Brain microvascular endothelial cell (primary cell): Measurements from ENCODE around the gene ZNF747.
"Not testable (repeated sequence)": the region's sequence is repeated elsewhere in the genome, so short reads cannot be mapped to it uniquely, and the experiment has no call there.

Source experiments
- DNase-seq: peaks from one replicate; pipeline ENCODE4 v3.0.0-alpha.2; 2020
- H3K27ac ChIP-seq: fragments of 250-450 bp; sonication (Bioruptor Pico); 2 replicates; pipeline ENCODE4 v1.5.1; 2020; ENCODE audit warnings: mild to moderate bottlenecking, moderate library complexity
- H3K27me3 ChIP-seq: fragments of 250-450 bp; sonication (Bioruptor Pico); replicated peaks from 2 replicates; pipeline ENCODE4 v1.5.1; 2020; ENCODE audit warnings: mild to moderate bottlenecking
- H3K36me3 ChIP-seq: fragments of 250-450 bp; sonication (Bioruptor Pico); replicated peaks from 2 replicates; pipeline ENCODE4 v1.5.1; 2020; ENCODE audit warnings: mild to moderate bottlenecking
- H3K4me3 ChIP-seq: 2 replicates; pipeline ENCODE4 v1.5.1; 2011; ENCODE audit warnings: low read depth, mild to moderate bottlenecking, control low read depth, low read length, moderate library complexity
- CTCF ChIP-seq: IDR thresholded peaks from 2 replicates; pipeline ENCODE4 v1.5.1; 2011; ENCODE audit warnings: low read depth, mild to moderate bottlenecking, moderate library complexity, low read length, control low read depth, inconsistent platforms; ENCODE audit errors: missing control alignments
- in situ Hi-C: cut with HindIII; loops from 2 replicates; pipeline ENCODE4 v1.10.0; 2017; ENCODE audit warnings: low sequenced_read_pairs, low pct_ligation_motif_present

ZNF747 gene

GRCh38 chr16:30551781-30552180 is 17.1 kb upstream of the ZNF747 start:
- Histone ChIP-seq H3K27me3 (no peaks in the 10 kb centered on the region), H3K36me3 (peaks cover 7% of the 10 kb centered on the region), H3K27ac (no peak overlapping the region), H3K4me3 (no peak overlapping the region)
- in situ Hi-C loops = no loop called here
- no peak for TF ChIP-seq CTCF
- no peak for DNase-seq

- no peak overlapping the region for H3K4me3 ChIP-seq
- DNase-seq = no peak
- no peaks in the 10 kb centered on the region for H3K27me3 ChIP-seq
- TF ChIP-seq CTCF = no peak
- in situ Hi-C loops = no loop called here
- H3K36me3 ChIP-seq = no peaks in the 10 kb centered on the region
- no peak overlapping the region for H3K27ac ChIP-seq
Observed at GRCh38 chr16:30548416-30549253, 14.0 kb upstream of the ZNF747 start.

- no peak for TF ChIP-seq CTCF
- no peak overlapping the region for H3K27ac ChIP-seq
- H3K27me3 ChIP-seq = no peaks in the 10 kb centered on the region
- H3K36me3 ChIP-seq = no peaks in the 10 kb centered on the region
- in situ Hi-C loops = no loop called here
- no peak for DNase-seq
- no peak overlapping the region for H3K4me3 ChIP-seq
Observed at GRCh38 chr16:30546115-30546514, 11.5 kb upstream of the ZNF747 start.

- no peak for TF ChIP-seq CTCF
Observed at GRCh38 chr16:30543067-30543466, 8.4 kb upstream of the ZNF747 start.

GRCh38 chr16:30541502-30542329 is 7.1 kb upstream of the ZNF747 start:
- DNase-seq = peak; percentile 15
- no peak for TF ChIP-seq CTCF
- in situ Hi-C loops = no loop called here
- no peaks in the 10 kb centered on the region for H3K36me3 ChIP-seq
- no peak overlapping the region for H3K4me3 ChIP-seq
- no peak overlapping the region for H3K27ac ChIP-seq
- H3K27me3 ChIP-seq = no peaks in the 10 kb centered on the region

More at GRCh38 chr16:30543067-30543466, 8.4 kb upstream of the ZNF747 start:
- Histone ChIP-seq H3K27ac (no peak overlapping the region), H3K36me3 (no peaks in the 10 kb centered on the region), H3K27me3 (no peaks in the 10 kb centered on the region), H3K4me3 (no peak overlapping the region)
- DNase-seq = no peak
- in situ Hi-C loops = no loop called here

GRCh38 chr16:30540916-30541464 is 6.3 kb upstream of the ZNF747 start:
- H3K4me3 ChIP-seq, H3K36me3 ChIP-seq, H3K27ac ChIP-seq, DNase-seq, H3K27me3 ChIP-seq, in situ Hi-C loops: not testable (repeated sequence)

GRCh38 chr16:30539986-30540526 is 5.4 kb upstream of the ZNF747 start:
- H3K27ac ChIP-seq, H3K27me3 ChIP-seq, in situ Hi-C loops, H3K4me3 ChIP-seq, DNase-seq, H3K36me3 ChIP-seq: not testable (repeated sequence)
